Aorta (tissue), 5 donors: Measurements from ENCODE around the gene APEH. TPM values are rescaled to one million over a fixed set of nuclear protein-coding genes. Genes with fewer than 3 reads are reported as not detected.

Experiments used
- ATAC-seq: fragments of 200-7000 bp; cut with Tn5 transposase; one replicate; pipeline ENCODE4 v1.9.1; 2022; ENCODE audit warnings: moderate library complexity; ENCODE audit not compliant: low FRiP score
- DNase-seq, 2 donors: peaks; one replicate each; pipeline ENCODE4 v3.0.0-alpha.2; 2020
- H3K27ac ChIP-seq, 2 donors: one replicate each; pipeline ENCODE4 v1.5.1; 2013; ENCODE audit warnings: low read length in 2 of 2, mild to moderate bottlenecking in 2 of 2, moderate library complexity in 2 of 2, control low read depth in 1 of 2, inconsistent platforms in 1 of 2, low read depth in 1 of 2
- H3K27me3 ChIP-seq, 2 donors: one replicate each; pipeline ENCODE4 v1.6.1; 2013; ENCODE audit warnings: control low read depth in 1 of 2, low read length in 1 of 2, mild to moderate bottlenecking in 1 of 2, moderate library complexity in 1 of 2; ENCODE audit not compliant: insufficient read depth in 2 of 2, control insufficient read depth in 1 of 2
- H3K36me3 ChIP-seq, 2 donors: one replicate each; pipeline ENCODE4 v1.6.1; 2013; ENCODE audit warnings: control low read depth in 1 of 2, low read length in 1 of 2, mild to moderate bottlenecking in 1 of 2; ENCODE audit not compliant: insufficient read depth in 2 of 2, control insufficient read depth in 1 of 2
- H3K4me1 ChIP-seq, 2 donors: one replicate each; pipeline ENCODE4 v1.6.1; 2013; ENCODE audit warnings: low read length in 2 of 2, control low read depth in 1 of 2, mild to moderate bottlenecking in 1 of 2, moderate library complexity in 1 of 2; ENCODE audit not compliant: insufficient read depth in 2 of 2, control insufficient read depth in 1 of 2
- H3K4me3 ChIP-seq, 2 donors: one replicate each; pipeline ENCODE4 v1.5.1; 2013; ENCODE audit warnings: low read length in 2 of 2, control low read depth in 1 of 2, mild to moderate bottlenecking in 1 of 2
- H3K9me3 ChIP-seq: one replicate; pipeline ENCODE4 v1.6.1; 2013; ENCODE audit warnings: mild to moderate bottlenecking, low read length; ENCODE audit not compliant: control insufficient read depth
- WGBS, 2 donors: extraction: QIAGEN DNeasy Blood & Tissue Kit; methylation state at CpG; one replicate each; pipeline ENCODE4 v1.1.7; 2013; 5-methylcytosine and 5-hydroxymethylcytosine counted together
- intact Hi-C, 2 donors: fragments of 100-400 bp; cut with DNase I; formaldehyde crosslinking; loops; one replicate each; pipeline versions ENCODE4 v1.14.2 to v1.15.0; 2022
- polyA plus RNA-seq, 2 donors: library from polyadenylated mRNA; stranded (reverse); fragments of 200-250 nt; gene quantifications; one replicate each; pipeline ENCODE4 v1.2.3, GENCODE V29; 2013
- total RNA-seq, 2 donors: library from RNA; stranded (reverse); fragmentation: NEBNext Ultra II Directional; extraction: Animal tissue kit (Norgen Biotek cat#: 25700); gene quantifications; one replicate each; pipeline ENCODE4 v1.2.1, GENCODE V29; 2021
- donor health status: healthy with polysubstance abuse.
- donor health status: Bipolar disorder and iron deficiency.
- donor health status: DM: no; HTN: no; CAD: no.
- donor health status: DM: no; HTN: no; CAD: no.
- donor health status: DM: yes; HTN: yes; CAD: no.

The APEH gene
- total and polyA plus RNA-seq, 4 donors = 30.3 to 53.6 (median 49.4) TPM

DNA sequence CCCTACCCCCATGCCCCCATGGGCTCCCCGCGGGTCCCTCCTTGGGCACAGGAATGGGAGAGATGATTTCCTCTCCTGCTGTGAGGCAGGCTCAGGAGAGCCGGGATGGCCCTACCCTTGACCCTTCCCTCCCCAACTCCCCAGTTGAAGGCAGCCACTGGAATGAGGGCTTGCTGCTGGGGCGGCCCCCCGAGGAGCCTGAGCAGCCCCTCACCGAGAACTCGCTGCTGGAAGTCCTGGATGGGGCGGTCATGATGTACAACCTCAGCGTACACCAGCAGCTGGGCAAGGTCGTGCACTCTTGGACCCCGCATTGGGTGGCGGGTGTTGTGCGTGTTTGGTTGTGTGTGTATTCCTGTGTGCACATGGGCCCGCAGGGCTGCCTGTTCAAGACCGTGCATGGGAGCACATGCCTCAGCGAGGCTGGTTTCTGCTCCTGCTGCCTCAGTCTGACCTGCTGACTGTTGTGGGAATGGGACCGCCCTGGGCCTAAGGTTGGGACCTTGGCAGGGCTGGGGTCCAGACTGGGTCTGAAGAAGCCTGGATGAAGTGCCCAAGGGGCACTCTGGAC lies 31.3 kb downstream of the APEH start:
- Histone ChIP-seq H3K9me3 (no peaks in the 10 kb centered on the region), H3K4me3 (no peak overlapping the region), H3K27ac (no peak overlapping the region), H3K36me3 (peaks cover 0 to 5% of the 10 kb centered on the region in 2 donors), H3K4me1 (no peaks in the 10 kb centered on the region), H3K27me3 (no peaks in the 10 kb centered on the region)
- DNase-seq (no peak), ATAC-seq (no peak)
- 93% methylated on average over 17 of the region's 17 CpGs for WGBS, 2 donors
- intact Hi-C loops = loop anchor here in 1 of 2 donors (10.0 kb wide), 1 partner anchor 129 kb away; no protein-coding TSS in a partner anchor

DNA sequence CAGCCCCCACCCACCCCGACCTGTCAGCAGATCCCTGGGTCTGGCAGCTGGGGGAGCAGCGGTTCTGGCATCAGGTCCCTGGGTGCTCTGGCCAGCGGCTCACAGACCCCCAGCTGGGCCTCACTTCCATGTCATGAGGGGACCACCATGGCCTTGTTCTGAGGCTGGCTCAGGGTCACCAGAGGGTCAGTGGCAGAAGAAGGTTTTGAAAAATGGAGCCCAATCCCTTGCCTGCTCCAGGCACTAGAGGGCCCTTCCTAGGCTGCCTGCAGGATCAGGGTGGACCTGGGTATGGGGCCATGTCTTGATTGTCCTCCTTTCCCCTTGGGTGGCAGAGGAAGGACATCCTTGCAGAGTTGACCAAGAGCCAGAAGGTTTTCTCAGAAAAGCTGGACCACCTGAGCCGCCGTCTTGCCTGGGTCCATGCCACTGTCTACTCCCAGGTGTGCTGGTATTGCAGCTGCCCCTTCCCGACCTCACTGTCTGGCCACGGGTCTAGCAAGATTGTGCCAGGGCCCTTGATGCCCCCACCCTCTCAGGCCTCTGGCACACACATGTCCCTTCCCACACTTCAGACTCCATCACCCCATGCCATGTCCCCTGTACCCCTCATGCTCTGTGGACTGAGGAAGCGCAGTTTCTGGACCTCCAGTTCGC lies 32.4 kb downstream of the APEH start:
- 85 to 86% methylated on average over 9 of the region's 9 CpGs for WGBS, 2 donors
- no peaks in the 10 kb centered on the region for H3K4me1 ChIP-seq
- intact Hi-C loops = loop anchor here in 1 of 2 donors (10.0 kb wide), 1 partner anchor 128 kb away; no protein-coding TSS in a partner anchor
- H3K27me3 ChIP-seq = no peaks in the 10 kb centered on the region
- no peak overlapping the region for H3K27ac ChIP-seq
- DNase-seq = no peak
- H3K9me3 ChIP-seq = no peaks in the 10 kb centered on the region
- no peak overlapping the region for H3K4me3 ChIP-seq
- peaks cover 0 to 5% of the 10 kb centered on the region in 2 donors for H3K36me3 ChIP-seq
- ATAC-seq = no peak

GRCh38 chr3:49707113-49707480 lies 32.9 kb downstream of the APEH start:
- H3K36me3 ChIP-seq = peaks cover 0 to 5% of the 10 kb centered on the region in 2 donors
- H3K4me1 ChIP-seq = no peaks in the 10 kb centered on the region
- H3K4me3 ChIP-seq = no peak overlapping the region
- no peaks in the 10 kb centered on the region for H3K9me3 ChIP-seq
- intact Hi-C loops = loop anchor here in 1 of 2 donors (10.0 kb wide), 1 partner anchor 128 kb away; no protein-coding TSS in a partner anchor
- WGBS, 2 donors = 59 to 63% methylated on average over 4 of the region's 4 CpGs
- H3K27me3 ChIP-seq = no peaks in the 10 kb centered on the region
- no peak overlapping the region for H3K27ac ChIP-seq
- ATAC-seq = no peak
- DNase-seq = no peak

GRCh38 chr3:49709852-49710251 lies 35.7 kb downstream of the APEH start:
- Histone ChIP-seq H3K4me1 (no peaks in the 10 kb centered on the region), H3K27me3 (no peaks in the 10 kb centered on the region), H3K36me3 (peaks cover 0 to 5% of the 10 kb centered on the region in 2 donors), H3K4me3 (no peak overlapping the region), H3K9me3 (no peaks in the 10 kb centered on the region), H3K27ac (no peak overlapping the region)
- DNase-seq (no peak), ATAC-seq (no peak)
- intact Hi-C loops = loop anchor here in 1 of 2 donors (10.0 kb wide), 1 partner anchor 125 kb away; no protein-coding TSS in a partner anchor
- WGBS, 2 donors = 93 to 96% methylated on average over 8 of the region's 8 CpGs

DNA sequence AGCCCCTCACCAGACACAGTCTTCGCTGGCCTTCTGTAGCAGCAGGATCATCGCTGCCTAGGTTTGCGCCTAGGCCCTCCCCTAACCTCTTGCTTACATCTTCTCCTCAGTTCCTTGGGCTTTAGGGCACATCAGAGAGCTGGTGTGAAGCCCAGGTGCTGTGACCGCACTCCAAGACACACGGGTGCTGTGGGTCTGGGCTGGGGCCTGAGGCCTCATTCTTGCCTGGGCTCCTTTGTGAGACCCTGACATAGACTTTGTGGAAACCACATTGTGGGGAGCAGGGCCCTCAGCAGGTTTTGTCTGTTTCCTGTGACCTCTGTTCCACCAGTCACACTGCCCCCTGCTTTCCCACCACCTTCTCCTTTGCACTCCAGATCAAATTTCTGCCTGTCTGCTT lies 37.3 kb downstream of the APEH start:
- Histone ChIP-seq H3K4me3 (no peak overlapping the region), H3K27ac (no peak overlapping the region), H3K36me3 (no peaks in the 10 kb centered on the region), H3K4me1 (no peaks in the 10 kb centered on the region), H3K27me3 (no peaks in the 10 kb centered on the region), H3K9me3 (no peaks in the 10 kb centered on the region)
- ATAC-seq (no peak), DNase-seq (no peak)
- 87 to 91% methylated on average over 5 of the region's 5 CpGs for WGBS, 2 donors
- intact Hi-C loops = no loop called here

- DNase-seq = peak in 1 of 2 donors; percentile 21
Measured at GRCh38 chr3:49712166-49712565, 38.0 kb downstream of the APEH start.

GRCh38 chr3:49712631-49713317 lies 38.6 kb downstream of the APEH start:
- 64 to 69% methylated on average over 7 of the region's 7 CpGs for WGBS, 2 donors
- intact Hi-C loops = no loop called here
- DNase-seq = peak in 1 of 2 donors; percentile 61

More at GRCh38 chr3:49712166-49712565, 38.0 kb downstream of the APEH start:
- Histone ChIP-seq H3K36me3 (no peaks in the 10 kb centered on the region), H3K27ac (no peak overlapping the region), H3K9me3 (no peaks in the 10 kb centered on the region), H3K4me3 (no peak overlapping the region), H3K4me1 (no peaks in the 10 kb centered on the region), H3K27me3 (no peaks in the 10 kb centered on the region)
- 94 to 95% methylated on average over 11 of the region's 11 CpGs for WGBS, 2 donors
- intact Hi-C loops = no loop called here
- ATAC-seq = no peak

GRCh38 chr3:49713336-49714105 lies 39.4 kb downstream of the APEH start:
- no peaks in the 10 kb centered on the region for H3K36me3 ChIP-seq
- DNase-seq (peak in 1 of 2 donors; percentile 69), ATAC-seq (no peak)
- H3K4me3 ChIP-seq = no peak overlapping the region
- H3K27me3 ChIP-seq = no peaks in the 10 kb centered on the region
- no peaks in the 10 kb centered on the region for H3K4me1 ChIP-seq
- no peak overlapping the region for H3K27ac ChIP-seq
- H3K9me3 ChIP-seq = no peaks in the 10 kb centered on the region
- intact Hi-C loops = no loop called here
- 90 to 93% methylated on average over 25 of the region's 25 CpGs for WGBS, 2 donors

More at GRCh38 chr3:49712631-49713317, 38.6 kb downstream of the APEH start:
- H3K4me1 ChIP-seq = no peaks in the 10 kb centered on the region
- no peak overlapping the region for H3K4me3 ChIP-seq
- no peak for ATAC-seq
- H3K27ac ChIP-seq = no peak overlapping the region
- no peaks in the 10 kb centered on the region for H3K36me3 ChIP-seq
- no peaks in the 10 kb centered on the region for H3K27me3 ChIP-seq
- H3K9me3 ChIP-seq = no peaks in the 10 kb centered on the region
